Naive thymus-derived CD8-positive, alpha-beta T cell (primary cell): Measurements from ENCODE around the gene SCPEP1. TPM values are rescaled to one million over a fixed set of nuclear protein-coding genes. Genes with fewer than 3 reads are reported as not detected.

Experiments
- ATAC-seq, 2 donors: fragments of 150-1000 bp; cut with Tn5 transposase in 1 of 2; sonication (Bioruptor Pico), chemical (Tn5 transposase) in 1 of 2; 1 replicate in 1 of 2; 2 replicates in 1 of 2; pipeline ENCODE4 v1.10.0; 2021; ENCODE audit warnings: mild to moderate bottlenecking in 2 of 2, moderate library complexity in 2 of 2
- POLR2A ChIA-PET: fragments of 350-600 bp; sonication (Branson Sonifier 250); formaldehyde crosslinking; loops from one replicate; lab custom pipeline; 2021; ENCODE audit warnings: antibody characterized with exemption; lab: Charles Lee
- DNase-seq, 10 donors: peaks; one replicate each; pipeline versions ENCODE4 v3.0.0 to v3.0.0-alpha.2; 2020 to 2022
- H3K27ac Mint-ChIP-seq, 10 donors: one replicate each; pipeline ENCODE4 v1.8.0; 2020 to 2022; ENCODE audit warnings: mild to moderate bottlenecking in 10 of 10, mixed read lengths in 10 of 10, moderate library complexity in 4 of 10, inconsistent platforms in 1 of 10
- H3K27me3 Mint-ChIP-seq, 5 donors: one replicate each; pipeline ENCODE4 v1.8.0; 2021 to 2022; ENCODE audit warnings: mixed read lengths in 5 of 5
- H3K36me3 Mint-ChIP-seq, 3 donors: one replicate each; pipeline ENCODE4 v1.8.0; 2020 to 2022; ENCODE audit warnings: mixed read lengths in 3 of 3, mild to moderate bottlenecking in 2 of 3, inconsistent platforms in 1 of 3
- H3K4me1 Mint-ChIP-seq, 4 donors: one replicate each; pipeline ENCODE4 v1.8.0; 2021 to 2022; ENCODE audit warnings: mixed read lengths in 4 of 4
- H3K4me3 Mint-ChIP-seq, 10 donors: one replicate each; pipeline ENCODE4 v1.8.0; 2020 to 2022; ENCODE audit warnings: mild to moderate bottlenecking in 10 of 10, mixed read lengths in 10 of 10, moderate library complexity in 6 of 10, inconsistent platforms in 1 of 10
- H3K9me3 Mint-ChIP-seq, 9 donors: one replicate each; pipeline ENCODE4 v1.8.0; 2020 to 2022; ENCODE audit warnings: mixed read lengths in 9 of 9, mild to moderate bottlenecking in 3 of 9, inconsistent platforms in 1 of 9, moderate library complexity in 1 of 9
- polyA plus RNA-seq, 3 donors: library from polyadenylated mRNA; unstranded; fragments of 300-500 nt; fragmentation: Illumina TruSeq; gene quantifications; one replicate each; pipeline ENCODE4 v1.2.3, GENCODE V29; 2021
- total RNA-seq, 8 experiments: library from RNA in 2 of 8; stranded (reverse) in 2 of 8; gene quantifications; one replicate each; pipeline ENCODE4 v1.2.3 and lab custom pipeline; 2021 to 2026

Gene SCPEP1
- total and polyA plus RNA-seq, 5 experiments from 2014 or later: 17.6 to 32.7 (median 28.2) TPM

- peaks cover 0 to 6% (median 0%) of the 10 kb centered on the region in 4 donors for H3K4me1 Mint-ChIP-seq
- H3K4me3 Mint-ChIP-seq: peak overlapping the region in 1 of 10 donors; percentile 38
- H3K36me3 Mint-ChIP-seq: no peaks in the 10 kb centered on the region
- ATAC-seq: no peak
- H3K9me3 Mint-ChIP-seq: no peaks in the 10 kb centered on the region
- no peak for DNase-seq
- no peak overlapping the region for H3K27ac Mint-ChIP-seq
- peaks cover 17 to 38% (median 32%) of the 10 kb centered on the region in 5 donors for H3K27me3 Mint-ChIP-seq
- POLR2A ChIA-PET: no interaction called here
These were observed 57.1 kb downstream of the SCPEP1 start for GRCh38 chr17:57034807-57035754.

- Mint-ChIP-seq H3K4me1 (peaks cover 0 to 6% (median 0%) of the 10 kb centered on the region in 4 donors), H3K9me3 (no peaks in the 10 kb centered on the region), H3K27me3 (peaks cover 16 to 44% (median 33%) of the 10 kb centered on the region in 5 donors), H3K36me3 (no peaks in the 10 kb centered on the region), H3K27ac (no peak overlapping the region), H3K4me3 (no peak overlapping the region)
- ATAC-seq: no peak
- DNase-seq: no peak
- POLR2A ChIA-PET: no interaction called here
These were observed 58.1 kb downstream of the SCPEP1 start for GRCh38 chr17:57035971-57036481.

- ATAC-seq (no peak), DNase-seq (no peak)
- H3K27me3 Mint-ChIP-seq: peaks cover 16 to 55% (median 38%) of the 10 kb centered on the region in 5 donors
- no peak overlapping the region for H3K4me3 Mint-ChIP-seq
- no peaks in the 10 kb centered on the region for H3K36me3 Mint-ChIP-seq
- peaks cover 0 to 6% (median 0%) of the 10 kb centered on the region in 4 donors for H3K4me1 Mint-ChIP-seq
- POLR2A ChIA-PET: no interaction called here
- no peaks in the 10 kb centered on the region for H3K9me3 Mint-ChIP-seq
- H3K27ac Mint-ChIP-seq: no peak overlapping the region
These were observed 59.5 kb downstream of the SCPEP1 start for GRCh38 chr17:57037411-57037810.

GRCh38 chr17:57038486-57038885 is 60.6 kb downstream of the SCPEP1 start:
- Mint-ChIP-seq H3K9me3 (no peaks in the 10 kb centered on the region), H3K27ac (no peak overlapping the region), H3K36me3 (peaks cover 0 to 4% (median 0%) of the 10 kb centered on the region in 3 donors), H3K4me3 (no peak overlapping the region), H3K4me1 (peaks cover 0 to 6% (median 0%) of the 10 kb centered on the region in 4 donors), H3K27me3 (peaks cover 22 to 63% (median 46%) of the 10 kb centered on the region in 5 donors)
- ATAC-seq (no peak), DNase-seq (no peak)
- POLR2A ChIA-PET: no interaction called here

GRCh38 chr17:57040571-57040970 is 62.6 kb downstream of the SCPEP1 start:
- ATAC-seq (no peak), DNase-seq (no peak)
- peaks cover 0 to 4% (median 3%) of the 10 kb centered on the region in 3 donors for H3K36me3 Mint-ChIP-seq
- no peak overlapping the region for H3K27ac Mint-ChIP-seq
- H3K4me1 Mint-ChIP-seq: peaks cover 3 to 9% (median 6%) of the 10 kb centered on the region in 4 donors
- POLR2A ChIA-PET: no interaction called here
- no peak overlapping the region for H3K4me3 Mint-ChIP-seq
- H3K27me3 Mint-ChIP-seq: peaks cover 29 to 77% (median 61%) of the 10 kb centered on the region in 5 donors
- H3K9me3 Mint-ChIP-seq: no peaks in the 10 kb centered on the region

- Mint-ChIP-seq H3K4me1 (peaks cover 13 to 24% (median 21%) of the 10 kb centered on the region in 4 donors), H3K36me3 (peaks cover 0 to 5% (median 4%) of the 10 kb centered on the region in 3 donors), H3K27me3 (peaks cover 26 to 79% (median 57%) of the 10 kb centered on the region in 5 donors), H3K9me3 (no peaks in the 10 kb centered on the region), H3K4me3 (peak overlapping the region in 1 of 10 donors; percentile 22), H3K27ac (no peak overlapping the region)
- ATAC-seq (no peak), DNase-seq (no peak)
- POLR2A ChIA-PET: no interaction called here
These were observed 65.3 kb downstream of the SCPEP1 start for GRCh38 chr17:57043276-57043675.

- ATAC-seq (no peak), DNase-seq (peak in 1 of 10 donors; percentile 2)
- Mint-ChIP-seq H3K4me1 (peaks cover 13 to 24% (median 19%) of the 10 kb centered on the region in 4 donors), H3K27me3 (peaks cover 27 to 77% (median 49%) of the 10 kb centered on the region in 5 donors), H3K36me3 (peaks cover 0 to 5% (median 4%) of the 10 kb centered on the region in 3 donors), H3K27ac (no peak overlapping the region), H3K4me3 (peak overlapping the region; percentile 70 to 88 (median 80)), H3K9me3 (no peaks in the 10 kb centered on the region)
- POLR2A ChIA-PET: no interaction called here
These were observed 67.3 kb downstream of the SCPEP1 start for GRCh38 chr17:57044976-57045867.

- peaks cover 13 to 24% (median 19%) of the 10 kb centered on the region in 4 donors for H3K4me1 Mint-ChIP-seq
- POLR2A ChIA-PET: interaction anchor here (0.5 kb wide), 1 partner anchor 66 kb away, joined by 3 read pairs; no protein-coding TSS in a partner anchor
- peak overlapping the region; percentile 70 to 88 (median 80) for H3K4me3 Mint-ChIP-seq
- peak overlapping the region in 2 of 10 donors; percentile 59 to 76 for H3K27ac Mint-ChIP-seq
- no peaks in the 10 kb centered on the region for H3K9me3 Mint-ChIP-seq
- ATAC-seq: peak; percentile 69 to 80
- peaks cover 32 to 69% (median 53%) of the 10 kb centered on the region in 5 donors for H3K27me3 Mint-ChIP-seq
- peak in 8 of 10 donors; percentile 2 to 27 (median 14) for DNase-seq
- H3K36me3 Mint-ChIP-seq: peaks cover 0 to 5% (median 4%) of the 10 kb centered on the region in 3 donors
These were observed 68.2 kb downstream of the SCPEP1 start for GRCh38 chr17:57045868-57046704.

GRCh38 chr17:57046749-57047148 is 68.8 kb downstream of the SCPEP1 start:
- H3K27ac Mint-ChIP-seq: peak overlapping the region in 2 of 10 donors; percentile 37 to 40
- peaks cover 13 to 24% (median 19%) of the 10 kb centered on the region in 4 donors for H3K4me1 Mint-ChIP-seq
- no peak for DNase-seq
- peaks cover 0 to 5% (median 4%) of the 10 kb centered on the region in 3 donors for H3K36me3 Mint-ChIP-seq
- ATAC-seq: no peak
- H3K4me3 Mint-ChIP-seq: peak overlapping the region; percentile 15 to 88 (median 50)
- peaks cover 32 to 64% (median 50%) of the 10 kb centered on the region in 5 donors for H3K27me3 Mint-ChIP-seq
- POLR2A ChIA-PET: no interaction called here
- no peaks in the 10 kb centered on the region for H3K9me3 Mint-ChIP-seq

- H3K4me3 Mint-ChIP-seq: no peak overlapping the region
- POLR2A ChIA-PET: interaction anchor here (0.6 kb wide), 1 partner anchor 319 kb away, joined by 3 read pairs; no protein-coding TSS in a partner anchor
- no peak for ATAC-seq
- H3K27me3 Mint-ChIP-seq: peaks cover 27 to 55% (median 45%) of the 10 kb centered on the region in 5 donors
- H3K27ac Mint-ChIP-seq: no peak overlapping the region
- peaks cover 13 to 24% (median 19%) of the 10 kb centered on the region in 4 donors for H3K4me1 Mint-ChIP-seq
- H3K36me3 Mint-ChIP-seq: peaks cover 0 to 7% (median 0%) of the 10 kb centered on the region in 3 donors
- no peak for DNase-seq
- no peaks in the 10 kb centered on the region for H3K9me3 Mint-ChIP-seq
These were observed 70.2 kb downstream of the SCPEP1 start for GRCh38 chr17:57048096-57048495.

- ATAC-seq (no peak), DNase-seq (no peak)
- POLR2A ChIA-PET: no interaction called here
- Mint-ChIP-seq H3K27me3 (peaks cover 17 to 34% (median 28%) of the 10 kb centered on the region in 5 donors), H3K4me3 (no peak overlapping the region), H3K9me3 (no peaks in the 10 kb centered on the region), H3K36me3 (peaks cover 0 to 3% (median 0%) of the 10 kb centered on the region in 3 donors), H3K27ac (no peak overlapping the region), H3K4me1 (peaks cover 15 to 27% (median 20%) of the 10 kb centered on the region in 4 donors)
These were observed 72.4 kb downstream of the SCPEP1 start for GRCh38 chr17:57050306-57050705.
